ENCODE measurements around the gene OR6S1.

DNA sequence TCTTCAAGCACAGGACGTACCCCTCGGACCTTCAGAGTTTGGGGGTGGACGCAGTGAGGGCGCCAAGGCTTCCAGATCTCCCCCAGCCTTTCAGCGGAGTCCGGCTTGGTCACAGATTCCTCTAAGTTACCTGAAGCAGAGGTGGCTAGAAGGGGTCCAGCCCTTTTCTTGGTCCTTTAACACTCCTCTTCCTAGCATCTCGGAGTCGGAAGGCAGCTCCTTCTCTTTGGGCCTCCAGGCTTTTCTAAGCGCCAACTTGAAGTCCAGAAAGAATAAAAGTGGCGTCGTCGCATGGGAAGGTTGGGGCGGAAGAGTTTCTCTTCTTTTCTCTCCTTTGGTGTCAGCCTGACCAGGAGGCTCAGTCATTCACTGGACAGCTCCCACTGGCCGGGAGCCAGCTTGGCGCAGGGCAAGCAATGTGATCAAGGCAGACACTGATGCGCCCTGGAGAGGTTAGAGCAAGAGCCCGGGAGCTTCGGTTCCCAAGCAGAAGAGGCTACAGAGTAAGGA, 9.6 kb downstream of the OR6S1 start:
- TF ChIP-seq, protein P1, sequence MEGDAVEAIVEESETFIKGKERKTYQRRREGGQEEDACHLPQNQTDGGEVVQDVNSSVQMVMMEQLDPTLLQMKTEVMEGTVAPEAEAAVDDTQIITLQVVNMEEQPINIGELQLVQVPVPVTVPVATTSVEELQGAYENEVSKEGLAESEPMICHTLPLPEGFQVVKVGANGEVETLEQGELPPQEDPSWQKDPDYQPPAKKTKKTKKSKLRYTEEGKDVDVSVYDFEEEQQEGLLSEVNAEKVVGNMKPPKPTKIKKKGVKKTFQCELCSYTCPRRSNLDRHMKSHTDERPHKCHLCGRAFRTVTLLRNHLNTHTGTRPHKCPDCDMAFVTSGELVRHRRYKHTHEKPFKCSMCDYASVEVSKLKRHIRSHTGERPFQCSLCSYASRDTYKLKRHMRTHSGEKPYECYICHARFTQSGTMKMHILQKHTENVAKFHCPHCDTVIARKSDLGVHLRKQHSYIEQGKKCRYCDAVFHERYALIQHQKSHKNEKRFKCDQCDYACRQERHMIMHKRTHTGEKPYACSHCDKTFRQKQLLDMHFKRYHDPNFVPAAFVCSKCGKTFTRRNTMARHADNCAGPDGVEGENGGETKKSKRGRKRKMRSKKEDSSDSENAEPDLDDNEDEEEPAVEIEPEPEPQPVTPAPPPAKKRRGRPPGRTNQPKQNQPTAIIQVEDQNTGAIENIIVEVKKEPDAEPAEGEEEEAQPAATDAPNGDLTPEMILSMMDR (IDR thresholded peaks at IDR 0.05) = no peak
- TF ChIP-seq POLR2A (IDR thresholded peaks at IDR 0.05) = no peak
